Ovary (tissue), 3 donors: ENCODE data around the gene STK10.

ENCODE experiments used
- CTCF ChIP-seq, 3 donors: fragments of 450-650 bp in 2 of 3; fragments of 200-600 bp in 1 of 3; IDR thresholded peaks; one replicate each; pipeline versions ENCODE4 v1.5.1 to v1.8.0; 2016 to 2022; ENCODE audit warnings: antibody characterized with exemption in 3 of 3, mild to moderate bottlenecking in 1 of 3
- EP300 ChIP-seq: sonication (generic); formaldehyde crosslinking; IDR thresholded peaks from one replicate; pipeline ENCODE4 v1.6.1; 2017; ENCODE audit warnings: antibody characterized with exemption
- POLR2A ChIP-seq: fragments of 450-650 bp; IDR thresholded peaks from one replicate; pipeline ENCODE4 v1.6.1; 2017; ENCODE audit warnings: antibody characterized with exemption, mild to moderate bottlenecking, moderate library complexity
- donor health status: DM: no; HTN: no; CAD: no.

GRCh38 chr5:172106511-172107356 lies 81.3 kb downstream of the STK10 start:
- TF ChIP-seq POLR2A (no peak), CTCF (IDR thresholded peaks at IDR 0.05) (peak; percentile 62 to 75 (median 75)), EP300 (no peak)
